ENCODE data around the gene KIAA0232.

Gene KIAA0232

GRCh38 chr4:6920171-6920570 is 137.6 kb downstream of the KIAA0232 start:
- DNase-seq: no peak

GRCh38 chr4:6923507-6923906 is 141.0 kb downstream of the KIAA0232 start:
- no peak for DNase-seq

DNA sequence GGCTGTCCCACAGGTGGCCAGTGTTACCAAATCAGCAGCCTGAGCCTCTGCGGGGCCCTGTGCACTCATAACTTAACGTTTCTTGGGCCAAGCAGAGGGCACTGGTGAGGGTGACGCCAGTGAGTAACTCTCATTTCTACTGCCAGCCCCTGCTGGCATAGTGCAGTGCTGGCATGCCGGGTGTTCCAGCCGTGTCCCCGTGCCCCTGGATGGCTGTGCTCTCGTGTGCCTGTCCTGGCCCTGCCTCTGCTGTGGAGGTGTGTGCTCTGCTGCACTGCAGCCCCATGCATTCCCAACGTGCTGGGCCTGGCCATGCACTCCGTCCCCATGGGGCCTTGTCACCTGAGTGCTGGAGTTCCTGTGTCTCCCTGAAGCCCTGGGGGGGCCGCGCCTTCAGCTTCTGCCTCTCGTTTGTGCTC is 141.8 kb downstream of the KIAA0232 start:
- no peak for DNase-seq

DNA sequence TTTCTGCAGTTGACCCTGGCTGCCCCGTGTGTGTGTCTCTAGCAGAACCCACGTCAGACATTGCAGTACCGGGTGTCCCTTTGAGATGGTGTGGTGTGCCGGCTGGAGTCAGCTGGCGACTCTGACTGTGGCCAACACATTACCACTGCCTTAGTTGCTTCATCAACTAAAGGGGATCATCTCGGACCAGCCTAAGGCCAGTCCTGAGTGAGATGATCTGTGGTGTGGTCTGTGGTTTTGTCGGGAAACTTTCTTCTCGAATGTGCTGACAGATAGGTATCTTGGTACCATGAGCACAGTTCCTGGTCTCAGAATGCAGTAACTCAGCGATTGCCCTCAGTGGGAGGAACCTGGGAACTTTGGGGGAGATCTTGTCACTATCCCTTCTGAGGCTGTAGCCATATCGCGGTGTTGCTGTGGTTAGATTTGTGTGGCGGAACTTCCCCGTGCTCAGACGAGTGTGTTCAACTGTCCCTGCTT is 142.9 kb downstream of the KIAA0232 start:
- DNase-seq: no peak

DNA sequence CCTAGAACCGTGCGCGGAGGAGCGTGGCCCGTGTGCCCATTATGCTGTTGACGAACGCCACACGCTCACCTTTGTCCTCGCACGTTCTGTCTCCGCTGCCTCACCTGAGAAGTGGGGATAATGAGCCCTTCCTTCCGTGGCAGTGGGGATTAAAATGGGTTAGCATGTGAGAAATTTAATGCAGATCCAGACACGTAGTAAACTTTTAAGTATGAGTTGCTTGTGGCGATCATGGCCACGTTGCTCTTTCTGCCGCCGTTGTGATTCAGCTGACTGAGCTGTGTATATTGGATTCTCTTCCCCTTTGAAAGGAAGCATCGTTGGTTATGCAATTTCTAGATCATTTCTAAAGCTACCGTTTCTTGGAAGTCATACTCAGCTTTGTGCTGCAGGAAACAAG is 143.6 kb downstream of the KIAA0232 start:
- DNase-seq: no peak

- peak; percentile 15 for DNase-seq
These were observed 144.4 kb downstream of the KIAA0232 start for GRCh38 chr4:6926681-6927478.

DNA sequence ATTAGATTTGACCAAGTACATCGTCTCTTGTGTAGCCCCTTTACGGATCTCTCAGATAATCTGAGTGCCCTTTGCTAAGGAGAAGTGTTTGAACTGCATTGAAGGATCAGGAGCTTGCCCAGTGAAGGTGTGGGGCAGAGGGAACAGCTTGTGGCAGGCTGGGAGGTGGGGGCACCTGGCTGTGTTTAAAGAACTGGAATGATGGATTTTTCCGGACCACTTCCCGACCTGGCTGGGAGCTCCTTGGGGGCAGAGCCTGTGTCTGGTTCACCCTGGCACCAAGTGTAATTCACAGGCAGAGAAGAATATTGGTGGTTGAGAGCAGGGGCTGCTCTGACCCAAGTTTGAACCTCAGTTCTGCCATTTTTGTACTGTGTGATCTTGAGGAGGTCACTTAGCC is 145.6 kb downstream of the KIAA0232 start:
- DNase-seq: no peak

- DNase-seq: no peak
These were observed 146.8 kb downstream of the KIAA0232 start for GRCh38 chr4:6929339-6929811.

GRCh38 chr4:6929812-6930464 is 147.4 kb downstream of the KIAA0232 start:
- no peak for DNase-seq

- DNase-seq: no peak
These were observed 149.9 kb downstream of the KIAA0232 start for GRCh38 chr4:6932475-6932874.

- DNase-seq: no peak
These were observed 150.4 kb downstream of the KIAA0232 start for GRCh38 chr4:6932918-6933317.
